A172 (cell line): ENCODE data around the gene GTPBP2. TPM values are rescaled to one million over a fixed set of nuclear protein-coding genes. Genes with fewer than 3 reads are reported as not detected.
"Not testable (repeated sequence)": the region's sequence is repeated elsewhere in the genome, so short reads cannot be mapped to it uniquely, and the experiment has no call there.

Source experiments
- DNase-seq: peaks from one replicate; pipeline ENCODE4 v3.0.0-alpha.2; 2015; ENCODE audit warnings: low spot score
- total RNA-seq: library from RNA; depleted of rRNA; stranded (reverse); fragments of >200 nt; shearing (Covaris generic); gene quantifications from 2 replicates; pipeline ENCODE4 v1.2.3, GENCODE V29; 2014; rRNA removed

Gene GTPBP2
- total RNA-seq: 25.3 and 40.4 TPM in 2 replicates

DNA sequence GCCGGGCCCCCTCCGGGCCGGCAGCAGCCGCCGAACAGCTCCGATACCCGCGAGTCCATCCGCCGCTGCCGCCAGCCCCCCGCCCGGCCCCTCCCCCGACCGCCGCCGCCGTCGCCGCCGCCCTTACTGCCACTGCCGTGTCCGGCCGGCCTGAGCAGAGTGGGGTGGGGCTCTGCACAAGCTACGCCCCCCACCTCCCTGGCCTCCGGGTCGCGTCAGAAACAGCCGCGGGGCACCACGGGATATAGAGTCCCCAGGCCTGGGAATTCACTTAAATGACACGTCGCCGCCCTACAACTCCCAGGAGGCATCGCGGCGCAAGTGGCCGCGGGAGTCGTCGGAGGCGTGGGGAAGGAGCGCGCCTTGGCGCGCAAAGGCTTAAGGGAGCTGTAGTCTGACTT lies at the start of gene GTPBP2:
GTPBP2 (minus strand) TSS at position 161 of the 401 bp plus-strand sequence; CDS start at position 59, 102 bp downstream.
- DNase-seq: peak; percentile 98

DNA sequence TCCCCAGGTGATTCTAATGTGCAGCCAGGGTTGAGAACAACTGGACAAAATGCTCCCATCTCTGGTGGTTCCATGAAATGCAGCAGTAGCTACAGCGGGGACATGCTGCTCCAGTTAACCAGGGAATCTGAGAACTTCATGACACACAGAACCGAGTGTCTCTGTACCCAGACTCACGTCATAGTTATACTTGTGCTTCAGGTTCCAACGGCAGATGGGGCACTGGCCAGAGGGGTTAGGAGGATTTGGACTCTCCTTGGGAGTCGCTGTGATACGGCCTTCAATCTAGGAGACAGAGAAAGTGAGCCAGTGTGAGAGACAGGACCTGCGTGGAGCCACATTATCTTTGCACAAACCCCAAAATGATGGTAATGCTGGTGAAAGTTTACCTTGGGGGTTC lies 49.3 kb upstream of the GTPBP2 start:
- no peak for DNase-seq

DNA sequence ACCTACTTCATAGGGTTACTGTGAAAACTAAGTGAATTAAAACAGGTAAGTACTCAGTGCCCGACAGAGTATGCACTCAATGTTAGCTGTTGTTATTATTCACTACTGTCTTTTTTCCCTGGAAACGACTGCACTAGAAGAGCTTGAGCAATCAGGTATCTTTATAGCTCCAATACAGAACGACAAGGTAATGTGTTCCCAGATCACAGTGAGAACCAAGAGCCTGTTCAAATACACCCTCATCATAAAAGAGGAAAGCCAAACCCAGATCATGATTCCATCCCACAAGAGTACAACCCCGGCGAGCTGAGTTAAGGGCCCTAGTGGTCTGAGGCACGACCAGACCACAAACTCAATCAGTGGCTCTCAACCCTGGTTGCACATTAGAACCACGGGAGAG lies 48.7 kb upstream of the GTPBP2 start:
- DNase-seq: no peak

DNA sequence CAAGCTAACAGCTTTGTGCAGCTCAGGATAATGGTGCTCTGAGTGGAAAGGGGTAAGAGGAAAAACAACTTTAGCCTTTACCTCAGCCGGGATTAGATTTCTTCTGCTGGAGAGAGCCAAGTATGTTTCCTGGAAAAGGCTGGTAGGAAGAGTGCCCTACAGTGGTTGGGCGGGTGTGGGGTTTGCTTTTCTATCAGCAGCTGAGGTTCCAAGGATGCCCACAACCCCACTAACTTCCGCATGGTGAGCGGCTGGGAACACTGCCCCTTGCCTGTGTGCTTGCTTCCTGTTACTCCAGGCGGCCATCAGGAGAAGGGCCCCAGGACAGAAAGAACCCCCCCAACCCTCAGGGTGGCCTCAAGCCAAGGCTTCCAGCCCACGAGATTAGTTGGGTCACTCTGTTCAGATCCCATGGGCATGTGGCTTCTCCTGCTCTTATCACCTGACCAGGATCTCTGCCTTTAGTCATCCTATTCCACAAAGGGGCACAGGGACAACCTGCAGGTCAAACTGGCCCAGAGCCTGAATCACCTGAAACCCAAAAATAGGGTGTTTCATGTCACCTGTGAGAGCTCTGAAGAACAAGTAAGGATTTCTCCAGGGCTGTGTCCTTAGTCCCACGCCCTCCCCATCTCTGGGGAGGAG lies 48.0 kb upstream of the GTPBP2 start:
- no peak for DNase-seq

- no peak for DNase-seq
These were observed 45.9 kb upstream of the GTPBP2 start for GRCh38 chr6:43674921-43675320.

GRCh38 chr6:43674291-43674690 lies 45.2 kb upstream of the GTPBP2 start:
- DNase-seq: no peak

DNA sequence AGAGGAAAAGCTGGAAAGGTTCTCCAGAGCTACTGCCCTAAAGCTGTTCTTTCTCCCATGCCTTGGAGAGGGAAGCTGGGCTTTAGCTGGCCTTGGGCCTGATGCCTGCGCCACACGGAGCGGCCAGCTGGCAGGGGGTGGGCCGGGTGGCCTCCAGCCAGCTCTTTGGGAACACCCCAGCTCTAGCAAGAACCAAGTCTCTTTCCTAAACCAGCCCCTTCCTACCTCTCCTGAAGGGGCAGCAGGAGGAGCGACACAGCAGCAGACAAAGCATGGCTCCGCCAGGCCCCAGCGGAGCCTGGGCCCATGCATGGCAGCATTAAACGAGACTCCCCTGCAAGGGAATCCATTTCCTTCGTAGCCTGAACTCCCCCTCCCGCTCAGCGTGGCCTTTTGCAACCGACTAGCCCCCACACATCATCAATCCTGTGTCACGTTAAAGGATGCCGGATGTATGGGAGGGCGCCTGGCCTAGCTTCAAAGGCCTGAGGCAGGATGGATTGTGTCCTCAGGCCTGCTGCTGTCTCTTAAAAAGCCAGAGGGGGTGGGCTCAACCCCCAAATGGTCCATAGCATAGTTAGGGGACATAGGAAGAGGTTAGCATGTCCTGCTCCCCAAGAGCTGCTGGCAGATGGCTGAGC lies 44.5 kb upstream of the GTPBP2 start:
- DNase-seq: no peak

DNA sequence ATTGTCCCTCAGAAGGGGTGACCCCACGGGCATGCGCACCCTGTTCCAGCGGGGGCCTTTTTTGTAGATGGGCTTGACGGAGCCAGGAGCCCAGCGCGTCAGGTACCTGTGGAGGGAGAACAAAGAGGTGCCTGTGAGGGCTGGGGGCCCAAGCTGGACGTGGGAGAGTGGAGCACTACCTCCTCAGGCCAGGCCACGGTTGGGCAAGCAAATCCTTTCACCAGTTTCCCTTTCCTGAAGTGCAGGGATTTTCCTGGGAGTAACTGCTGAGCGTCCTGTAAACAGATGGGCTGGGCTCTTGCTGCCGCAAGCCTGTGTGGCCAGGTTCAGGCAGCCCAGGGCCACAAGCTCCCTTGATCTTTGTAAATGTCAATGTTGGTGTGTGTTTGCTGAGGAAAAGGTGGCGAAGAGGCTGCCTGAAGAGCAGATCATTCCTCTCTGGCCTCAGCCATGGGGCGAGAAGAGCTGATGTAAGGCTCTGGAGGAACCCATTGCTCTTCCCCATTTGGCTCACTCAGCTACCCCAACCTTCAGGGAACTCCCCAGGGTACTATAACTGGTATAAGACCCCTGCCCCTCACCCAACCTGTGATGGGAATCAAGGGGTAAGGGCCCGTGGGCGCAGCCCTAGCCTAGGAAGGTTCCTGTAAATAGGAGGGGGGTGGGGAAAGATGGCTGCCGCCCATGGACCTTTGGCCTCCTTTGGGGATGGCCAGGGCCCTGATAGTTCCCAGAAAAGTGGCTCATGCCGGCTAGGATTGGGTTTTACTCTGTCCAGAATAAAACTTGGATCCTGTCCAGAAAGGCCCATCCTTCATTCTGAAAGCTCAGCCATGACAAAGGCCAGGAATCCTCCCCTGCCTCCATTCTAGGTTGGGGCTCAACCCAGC lies 43.0 kb upstream of the GTPBP2 start:
- no peak for DNase-seq

- no peak for DNase-seq
These were observed 42.1 kb upstream of the GTPBP2 start for GRCh38 chr6:43671011-43671800.

DNA sequence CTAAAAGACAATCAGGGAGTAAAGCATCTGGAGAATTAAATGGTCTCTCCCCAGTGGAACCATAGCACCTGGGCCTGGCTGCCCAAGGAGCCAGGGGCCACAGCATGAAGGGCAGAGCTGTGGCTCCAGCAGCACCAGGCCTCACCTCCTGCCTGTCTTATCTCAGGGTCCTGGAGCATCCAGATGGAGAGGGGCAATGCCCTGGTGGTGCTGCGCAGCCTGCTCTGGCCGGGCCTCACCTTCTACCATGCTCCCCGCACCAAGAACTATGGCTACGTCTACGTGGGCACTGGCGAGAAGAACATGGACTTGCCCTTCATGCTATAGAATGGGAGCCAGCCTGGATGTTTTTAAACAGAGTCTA lies 41.5 kb upstream of the GTPBP2 start:
- DNase-seq: no peak

- no peak for DNase-seq
These were observed 41.0 kb upstream of the GTPBP2 start for GRCh38 chr6:43669922-43670622.

- DNase-seq: no peak
These were observed 40.2 kb upstream of the GTPBP2 start for GRCh38 chr6:43669050-43669921.

- no peak for DNase-seq
These were observed 39.3 kb upstream of the GTPBP2 start for GRCh38 chr6:43668151-43669028.

DNA sequence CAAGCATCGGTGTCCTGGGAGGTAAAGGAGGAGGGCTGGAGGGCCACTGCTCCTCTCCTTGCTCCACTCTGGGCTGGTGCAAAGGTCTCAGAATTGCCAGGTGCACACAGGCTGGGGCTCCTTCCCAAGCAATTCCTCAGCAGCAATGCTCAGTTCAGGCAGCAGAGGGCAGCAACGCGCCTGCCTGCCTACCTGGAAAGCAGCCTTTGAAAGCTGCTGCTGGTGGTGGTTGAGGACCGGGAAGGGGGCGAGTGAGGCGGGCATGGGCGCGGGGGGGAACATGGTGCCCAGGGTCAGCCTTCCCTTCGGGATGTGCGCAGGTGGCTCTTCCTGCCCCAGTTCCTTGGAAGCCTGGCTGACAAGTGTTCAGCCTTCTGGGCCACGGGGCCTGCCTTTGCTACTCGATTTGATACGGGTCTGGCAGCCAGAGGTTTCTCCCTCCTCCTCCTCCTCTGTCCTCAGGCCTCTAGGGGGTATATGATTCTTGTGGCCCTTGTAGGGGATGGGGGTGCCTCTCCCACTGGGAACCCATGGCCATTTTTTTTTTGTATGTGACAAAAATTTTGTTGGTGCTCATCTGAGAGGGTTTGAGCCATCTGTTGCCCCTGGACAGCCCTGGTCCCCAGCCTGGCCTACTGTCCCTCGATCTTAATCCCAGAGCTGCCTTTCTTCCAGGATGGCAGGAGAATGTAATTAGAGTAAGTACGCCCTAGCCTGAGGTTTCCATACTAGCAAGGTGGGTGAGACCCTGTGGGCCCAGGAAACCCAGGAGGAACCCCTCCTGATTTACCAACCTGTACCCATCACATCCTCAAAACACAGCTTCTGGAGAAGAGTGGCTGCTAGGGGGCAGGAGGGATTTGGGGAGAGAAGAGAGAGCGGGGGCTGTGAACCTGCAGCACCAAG lies 38.4 kb upstream of the GTPBP2 start:
- DNase-seq: peak; percentile 68

- no peak for DNase-seq
These were observed 37.3 kb upstream of the GTPBP2 start for GRCh38 chr6:43666196-43666920.

DNA sequence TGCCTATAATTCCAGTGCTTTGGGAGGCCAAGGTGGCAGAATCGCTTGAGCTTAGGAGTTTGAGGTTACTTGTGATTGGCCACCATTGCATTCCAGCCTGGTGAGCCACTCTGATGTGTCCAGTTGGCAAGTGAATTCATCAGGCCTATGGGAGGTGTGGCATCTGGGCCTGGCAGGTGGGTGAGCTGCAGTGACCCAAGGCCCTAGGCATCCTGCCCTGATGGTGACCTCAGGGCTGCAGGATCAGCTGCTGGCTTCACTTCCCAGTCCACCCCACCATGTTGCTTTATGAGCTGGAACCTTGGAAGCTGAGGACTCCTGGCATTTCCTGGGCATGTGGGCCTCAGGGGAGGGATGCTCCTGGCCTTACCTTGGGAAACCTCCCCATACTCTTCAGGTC lies 36.3 kb upstream of the GTPBP2 start:
- peak; percentile 59 for DNase-seq

- not testable (repeated sequence) for DNase-seq
These were observed 33.9 kb upstream of the GTPBP2 start for GRCh38 chr6:43662948-43663347.
